Eye (tissue), 1 donor: ENCODE data around the gene CD63.

Experiments
- DNase-seq: peaks from one replicate; pipeline ENCODE4 v3.0.0-alpha.2; 2015

Gene CD63

GRCh38 chr12:55684761-55685370, 43.9 kb downstream of the CD63 start:
- DNase-seq = no peak

GRCh38 chr12:55683676-55684075, 45.1 kb downstream of the CD63 start:
- DNase-seq = no peak

DNA sequence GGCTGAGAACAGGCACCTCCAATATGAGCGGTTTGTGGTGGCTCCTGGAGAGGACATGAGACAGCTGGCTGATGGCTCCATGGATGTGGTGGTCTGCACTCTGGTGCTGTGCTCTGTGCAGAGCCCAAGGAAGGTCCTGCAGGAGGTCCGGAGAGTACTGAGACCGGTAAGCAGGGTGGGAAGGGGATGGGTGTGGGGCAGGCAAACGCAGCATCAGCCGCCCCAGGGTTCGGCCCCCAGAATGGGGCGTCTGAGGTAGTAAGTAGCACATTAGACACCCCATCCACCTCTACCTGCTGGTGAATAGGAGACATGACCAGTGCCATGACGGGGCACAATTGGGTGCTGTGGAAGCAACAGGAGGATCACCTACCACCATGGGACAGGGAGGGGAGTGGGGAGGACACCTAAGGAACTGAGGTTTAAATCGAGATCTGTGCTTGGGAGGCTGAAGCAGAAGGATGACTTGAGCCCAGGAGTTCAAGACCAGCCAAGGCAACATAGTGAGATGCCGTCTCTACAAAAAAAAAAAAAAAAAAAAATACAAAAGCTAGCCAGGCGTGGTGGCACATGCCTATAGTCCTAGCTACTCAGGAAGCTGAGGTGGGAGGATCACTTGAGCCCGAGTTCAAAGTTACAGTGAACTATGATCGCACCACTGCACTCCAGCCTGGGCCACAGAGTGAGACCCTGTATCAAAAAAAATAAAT, 46.6 kb downstream of the CD63 start:
- DNase-seq = no peak

- DNase-seq = peak; percentile 73
Measured at GRCh38 chr12:55681142-55682077, 47.4 kb downstream of the CD63 start.

DNA sequence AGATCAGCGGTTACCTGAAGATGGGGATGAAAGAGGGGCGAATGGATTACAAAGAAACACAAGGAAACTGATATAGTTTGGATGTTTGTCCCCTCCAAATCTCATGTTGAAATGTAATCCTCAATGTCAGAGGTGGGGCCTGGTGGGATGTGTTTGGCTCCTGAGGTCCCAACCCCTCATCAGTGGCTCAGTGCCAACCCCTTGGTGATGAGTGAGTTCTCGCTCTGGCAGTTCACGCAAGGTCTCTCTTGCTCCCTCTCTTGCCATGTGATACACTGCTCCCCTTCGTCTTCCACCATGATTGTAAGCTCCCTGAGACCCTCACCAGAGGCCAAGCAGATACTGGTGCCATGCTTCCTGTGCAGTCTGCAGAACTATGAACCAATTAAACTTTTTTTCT, 49.1 kb downstream of the CD63 start:
- no peak for DNase-seq

DNA sequence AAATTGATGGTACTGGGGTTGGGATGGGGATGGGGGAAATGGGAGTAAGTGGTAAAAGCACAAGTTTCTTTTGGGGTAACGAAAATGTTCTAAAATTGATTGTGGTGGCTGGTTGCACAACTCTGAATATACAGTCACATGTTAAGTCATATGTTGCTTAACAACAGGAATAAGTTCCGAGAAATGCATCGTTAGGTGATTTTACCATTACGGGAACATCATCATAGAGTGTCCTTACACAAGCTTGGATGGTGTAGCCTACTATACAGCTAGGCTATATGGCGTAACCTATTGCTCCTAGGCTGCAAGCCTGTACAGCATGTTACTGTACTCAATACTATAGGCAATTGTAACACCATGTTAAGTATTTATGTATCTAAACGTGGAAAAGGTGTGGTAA, 52.1 kb downstream of the CD63 start:
- no peak for DNase-seq

- DNase-seq = no peak
Measured at GRCh38 chr12:55675666-55676065, 53.1 kb downstream of the CD63 start.
